ENCODE results near the gene ANAPC15. TPM values are rescaled to one million over a fixed set of nuclear protein-coding genes. Genes with fewer than 3 reads are reported as not detected.

The ANAPC15 gene
- total RNA-seq, 4 donors from 2014 or later: 13.2 to 26.9 (median 22.8) TPM

Small RNA genes lying within 50 kb of the gene (small RNA-seq; reads per million reads assigned to genes)
- gene MIR3165: not detected

Other genes starting within 250 kb of the ANAPC15 start
- gene DEFB131B, start 234.2 kb downstream of the ANAPC15 start, total RNA-seq: not detected
- gene XNDC1N, start 184.1 kb downstream of the ANAPC15 start, total RNA-seq: 10 to 100 TPM in 1 of 4 donors, 1 to 10 TPM in 3; 4.7 to 10.9 (median 6.1) TPM
- 10 to 100 TPM; 19.2 to 25.6 (median 23.7) TPM for gene RNF121, start 183.6 kb downstream of the ANAPC15 start, total RNA-seq
- 10 to 100 TPM in 2 of 4 donors, 1 to 10 TPM in 2; 4.1 to 16.7 (median 10.8) TPM for gene IL18BP, start 113.8 kb downstream of the ANAPC15 start, total RNA-seq
- 100 to 1,000 TPM; 113 to 270 (median 159) TPM for gene NUMA1, start 32.2 kb downstream of the ANAPC15 start, total RNA-seq
- gene LRRC51, start 31.8 kb downstream of the ANAPC15 start, total RNA-seq: 1 to 10 TPM; 4.0 to 10.0 (median 5.4) TPM
- gene LAMTOR1, start 9.4 kb downstream of the ANAPC15 start, total RNA-seq: 100 to 1,000 TPM in 2 of 4 donors, 10 to 100 TPM in 2; 88.7 to 137 (median 111) TPM
- not detected for gene TOMT, start 6.8 kb downstream of the ANAPC15 start, total RNA-seq
- 10 to 100 TPM in 1 of 4 donors, not detected in 3; 25.7 TPM for gene FOLR3, start 23.0 kb upstream of the ANAPC15 start, total RNA-seq
- gene FOLR1, start 79.4 kb upstream of the ANAPC15 start, total RNA-seq: not detected
- gene FOLR2, start 104.1 kb upstream of the ANAPC15 start, total RNA-seq: 100 to 1,000 TPM in 2 of 4 donors, 10 to 100 TPM in 2; 52.5 to 128 (median 95.5) TPM
- 10 to 100 TPM; 47.6 to 65.1 (median 57.6) TPM for gene INPPL1, start 112.1 kb upstream of the ANAPC15 start, total RNA-seq
- gene PHOX2A, start 131.5 kb upstream of the ANAPC15 start, total RNA-seq: not detected

Measured in omental fat pad (tissue), 4 donors.